Sigmoid colon (tissue), 3 donors: Measurements from ENCODE around the gene RIPOR3.

ENCODE experiments used
- POLR2A ChIP-seq, 2 donors: fragments of 450-650 bp; IDR thresholded peaks; one replicate each; pipeline ENCODE4 v1.6.1; 2016; ENCODE audit warnings: antibody characterized with exemption in 2 of 2, mild to moderate bottlenecking in 2 of 2, moderate library complexity in 2 of 2
- TF ChIP-seq, protein P1 (sequence below), 4 experiments: fragments of 450-650 bp in 3 of 4; fragments of 200-600 bp in 1 of 4; IDR thresholded peaks; one replicate each; pipeline ENCODE4 v1.5.1; 2016 to 2019; ENCODE audit warnings: antibody characterized with exemption in 4 of 4, mild to moderate bottlenecking in 3 of 4, moderate library complexity in 2 of 4

DNA sequence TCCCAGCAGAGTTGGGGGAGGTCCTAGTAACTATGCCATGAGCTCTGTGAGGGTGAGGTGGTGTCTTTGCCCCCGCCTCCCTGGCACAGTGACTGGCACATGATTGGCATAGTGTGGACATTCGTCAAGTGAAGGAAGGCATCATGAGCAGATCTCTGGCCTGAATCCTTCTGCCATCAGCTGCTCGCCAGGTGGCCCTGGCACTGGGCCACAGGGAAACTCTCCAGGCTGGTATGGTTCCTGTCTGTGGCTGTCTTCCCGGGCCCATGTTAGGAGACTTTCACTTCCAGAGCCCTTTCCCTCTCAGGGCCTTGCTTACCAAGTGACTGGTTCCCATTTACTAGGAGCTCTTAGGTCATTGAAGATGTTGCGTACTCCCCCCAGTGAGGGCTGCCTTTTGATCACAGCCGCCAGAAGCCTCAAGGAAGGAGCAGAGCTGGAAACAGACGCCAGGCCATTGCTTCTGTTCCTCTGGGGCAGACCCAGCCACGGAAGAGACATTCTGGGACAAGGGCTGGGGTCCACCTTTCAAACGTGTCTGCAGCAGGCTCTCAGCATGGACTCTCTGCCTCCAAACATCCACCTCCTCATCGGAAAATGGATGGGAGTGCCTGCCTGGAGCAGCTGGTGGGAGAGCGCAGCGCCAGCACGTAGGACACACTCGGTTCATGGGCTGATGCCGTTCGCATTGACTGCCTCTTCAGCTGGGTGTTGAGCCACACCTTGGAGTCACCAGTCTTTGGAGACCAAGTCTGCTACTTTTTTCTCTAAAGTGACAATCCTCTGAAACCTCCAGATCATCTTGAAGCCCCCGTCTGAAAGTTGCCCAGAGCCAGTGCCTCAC, 113.9 kb downstream of the RIPOR3 start:
- TF ChIP-seq, protein P1, sequence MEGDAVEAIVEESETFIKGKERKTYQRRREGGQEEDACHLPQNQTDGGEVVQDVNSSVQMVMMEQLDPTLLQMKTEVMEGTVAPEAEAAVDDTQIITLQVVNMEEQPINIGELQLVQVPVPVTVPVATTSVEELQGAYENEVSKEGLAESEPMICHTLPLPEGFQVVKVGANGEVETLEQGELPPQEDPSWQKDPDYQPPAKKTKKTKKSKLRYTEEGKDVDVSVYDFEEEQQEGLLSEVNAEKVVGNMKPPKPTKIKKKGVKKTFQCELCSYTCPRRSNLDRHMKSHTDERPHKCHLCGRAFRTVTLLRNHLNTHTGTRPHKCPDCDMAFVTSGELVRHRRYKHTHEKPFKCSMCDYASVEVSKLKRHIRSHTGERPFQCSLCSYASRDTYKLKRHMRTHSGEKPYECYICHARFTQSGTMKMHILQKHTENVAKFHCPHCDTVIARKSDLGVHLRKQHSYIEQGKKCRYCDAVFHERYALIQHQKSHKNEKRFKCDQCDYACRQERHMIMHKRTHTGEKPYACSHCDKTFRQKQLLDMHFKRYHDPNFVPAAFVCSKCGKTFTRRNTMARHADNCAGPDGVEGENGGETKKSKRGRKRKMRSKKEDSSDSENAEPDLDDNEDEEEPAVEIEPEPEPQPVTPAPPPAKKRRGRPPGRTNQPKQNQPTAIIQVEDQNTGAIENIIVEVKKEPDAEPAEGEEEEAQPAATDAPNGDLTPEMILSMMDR (IDR thresholded peaks at IDR 0.05), result no peak
- no peak for TF ChIP-seq POLR2A (IDR thresholded peaks at IDR 0.05)
